ENCODE results near the gene CTIF.

Gene CTIF

DNA sequence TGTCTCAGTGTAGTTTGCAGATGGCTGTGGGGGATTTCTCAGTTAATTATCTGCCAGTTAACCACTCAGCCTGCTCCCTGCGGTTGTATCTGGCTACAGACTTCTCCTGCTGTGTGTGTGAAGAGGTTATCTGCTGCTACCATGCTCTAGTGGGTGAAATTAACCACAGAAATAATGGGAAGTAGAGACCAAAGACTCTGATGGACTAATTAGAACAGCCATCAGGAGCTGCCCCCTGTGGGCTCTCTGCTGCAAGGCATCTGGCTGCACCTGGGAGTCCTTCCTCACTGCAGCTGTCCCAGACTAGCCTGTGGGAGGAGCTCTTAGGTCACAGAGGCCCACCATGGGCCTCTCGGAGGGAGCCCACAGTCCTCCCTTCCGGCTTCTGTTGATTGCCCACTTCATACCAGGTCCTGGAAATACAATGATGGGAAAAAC is 66.6 kb downstream of the CTIF start:
- DNase-seq, result peak; percentile 30

DNA sequence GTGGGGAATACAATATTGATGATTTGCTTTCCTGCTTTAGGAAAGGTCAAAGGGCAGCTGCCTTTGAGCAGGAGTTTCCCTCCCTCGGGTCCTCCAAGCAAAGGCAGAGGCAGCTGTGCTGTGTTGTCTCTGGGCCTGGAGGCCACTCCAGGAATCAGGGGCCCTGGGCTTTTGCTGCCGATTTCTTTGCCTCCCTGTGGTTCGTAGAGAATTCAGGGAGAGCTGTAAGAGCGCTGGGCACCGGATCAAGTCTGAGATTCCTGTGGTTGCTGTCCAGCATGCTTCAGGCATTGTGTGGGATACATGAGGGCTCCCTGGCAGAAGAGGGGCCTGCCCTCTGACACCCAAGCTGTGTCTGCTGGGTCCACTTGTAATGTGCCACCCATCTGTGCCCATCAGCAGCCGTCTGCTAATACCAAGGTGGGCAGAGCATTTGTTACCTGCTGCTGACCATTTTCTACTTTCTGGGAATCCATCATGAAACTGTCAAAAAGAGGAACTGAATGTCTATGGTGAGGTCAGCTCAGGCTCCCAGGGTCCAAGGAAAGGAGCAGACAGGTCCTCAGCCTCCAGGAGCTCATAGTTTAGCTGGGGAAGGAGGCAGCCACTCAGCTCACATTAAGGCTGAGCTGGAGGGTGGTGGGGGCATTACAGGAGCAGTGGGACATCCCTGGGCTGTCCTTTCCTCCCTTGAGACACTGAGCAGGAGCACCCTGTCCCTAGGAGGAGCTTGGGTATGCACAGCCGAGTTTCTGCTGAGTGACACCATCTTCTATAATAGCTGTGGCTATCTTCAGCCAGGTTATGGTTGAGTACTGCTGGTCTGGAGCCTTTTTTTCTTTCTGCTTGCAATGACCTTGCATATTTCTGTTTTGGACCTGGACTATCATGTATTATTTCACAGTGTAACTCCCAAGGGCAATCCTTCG is 68.5 kb downstream of the CTIF start:
- DNase-seq, result no peak

DNA sequence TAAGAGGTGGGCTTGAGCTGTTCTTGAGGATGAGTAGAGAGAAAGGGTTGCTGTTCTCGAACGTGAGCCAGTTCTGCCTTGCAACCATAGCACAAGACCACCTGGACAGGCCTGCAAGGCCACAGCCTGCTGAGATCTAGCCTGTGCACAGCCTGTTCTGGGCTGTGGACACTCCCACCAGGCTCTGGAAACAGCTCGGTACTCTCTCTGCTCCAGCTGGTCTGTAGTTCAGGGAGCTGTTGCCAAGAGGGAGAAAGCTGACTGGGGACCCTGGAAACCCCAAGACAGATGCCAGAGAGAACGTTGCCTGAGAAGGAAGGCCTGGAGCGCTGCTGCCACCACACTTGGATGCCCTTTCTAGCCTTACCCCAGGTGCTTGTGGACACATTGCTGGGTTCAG is 69.8 kb downstream of the CTIF start:
- peak; percentile 27 for DNase-seq

- DNase-seq, result no peak
Measured at GRCh38 chr18:48609114-48609513, 70.3 kb downstream of the CTIF start.

- DNase-seq, result no peak
Measured at GRCh38 chr18:48609820-48610815, 71.3 kb downstream of the CTIF start.

GRCh38 chr18:48611203-48611602 is 72.4 kb downstream of the CTIF start:
- no peak for DNase-seq

- no peak for DNase-seq
Measured at GRCh38 chr18:48611785-48612480, 73.1 kb downstream of the CTIF start.

- DNase-seq, result no peak
Measured at GRCh38 chr18:48612511-48612910, 73.7 kb downstream of the CTIF start.

GRCh38 chr18:48612917-48613316 is 74.1 kb downstream of the CTIF start:
- DNase-seq, result no peak

DNA sequence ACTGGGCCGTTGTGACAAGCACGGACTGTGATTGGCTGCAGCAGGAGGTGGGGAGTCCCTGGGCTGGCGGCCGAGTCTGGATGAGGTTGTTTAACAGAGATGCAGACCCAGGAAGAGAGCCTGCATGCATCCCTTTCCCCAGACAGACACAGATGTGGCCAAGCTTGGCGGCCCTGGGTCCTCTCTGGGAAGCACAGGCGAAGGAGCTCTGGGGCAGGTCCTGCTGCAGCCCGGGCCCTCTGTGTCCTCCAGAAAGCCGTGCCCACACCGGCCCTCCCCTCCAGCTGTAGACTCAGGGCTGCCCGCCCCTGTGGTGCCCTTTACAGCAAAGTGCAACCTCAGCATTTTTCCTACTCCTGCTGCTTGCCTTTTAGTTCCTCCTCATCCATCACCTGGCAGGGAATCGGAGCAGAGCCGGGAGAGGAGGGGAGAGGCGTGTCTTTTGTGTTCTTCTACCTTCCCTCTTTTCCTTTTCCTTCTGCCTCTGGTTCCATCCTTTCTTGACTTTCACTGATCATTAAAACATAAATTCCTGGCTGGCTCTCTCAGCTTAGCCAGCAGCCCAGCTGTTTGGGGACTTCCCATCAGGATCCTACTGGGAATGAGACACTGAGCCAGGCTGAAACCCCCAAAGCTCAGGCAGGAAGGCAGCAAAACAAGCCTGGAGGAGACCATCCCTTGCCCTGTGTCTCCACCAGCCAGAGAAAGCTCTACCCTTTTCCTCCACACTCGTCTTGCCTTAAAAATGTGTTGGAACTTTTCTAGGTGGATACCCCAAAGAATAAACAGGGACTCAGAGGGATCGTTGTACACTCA is 75.0 kb downstream of the CTIF start:
- DNase-seq, result no peak

DNA sequence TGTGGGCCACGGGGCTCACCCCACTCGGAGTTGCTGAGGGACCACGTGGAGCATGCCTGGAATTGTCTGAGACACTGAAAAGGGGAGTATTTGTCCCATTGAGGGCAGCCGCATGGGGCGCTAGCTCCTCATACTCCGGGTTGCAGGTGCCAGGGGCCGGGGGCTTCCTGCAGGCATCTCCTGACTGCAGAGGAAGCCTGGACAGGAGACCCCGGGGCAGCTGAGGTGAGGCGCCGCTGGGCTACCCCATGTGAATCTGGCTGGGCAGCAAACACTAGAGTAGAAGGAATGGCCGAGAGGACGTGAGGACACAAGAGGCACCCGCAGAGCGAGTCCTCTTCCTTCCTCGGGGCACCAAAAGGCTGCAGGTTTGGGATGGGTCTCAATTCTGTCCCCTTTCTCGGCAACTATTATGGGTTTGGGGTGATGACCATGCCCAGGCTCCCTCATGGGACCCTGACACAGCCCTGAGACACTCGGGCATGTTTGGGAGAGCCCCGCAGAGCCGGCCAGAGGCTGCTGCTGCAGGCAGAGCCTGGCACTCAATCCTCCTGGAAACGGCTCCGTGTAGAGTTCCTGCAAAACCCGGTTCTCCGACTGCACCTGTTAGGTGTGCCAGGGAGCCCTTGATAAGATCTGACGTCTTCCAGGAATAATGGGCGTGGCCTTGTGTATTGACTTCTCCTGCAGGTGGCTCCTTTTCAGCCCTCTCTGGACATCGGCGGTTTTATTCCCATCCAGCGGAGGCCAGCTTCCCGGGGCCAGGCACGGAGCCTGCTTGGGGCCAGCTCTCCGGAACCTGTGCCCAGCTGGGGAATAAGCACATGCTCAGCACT is 77.0 kb downstream of the CTIF start:
- no peak for DNase-seq

GRCh38 chr18:48616484-48617255 is 77.8 kb downstream of the CTIF start:
- no peak for DNase-seq

DNA sequence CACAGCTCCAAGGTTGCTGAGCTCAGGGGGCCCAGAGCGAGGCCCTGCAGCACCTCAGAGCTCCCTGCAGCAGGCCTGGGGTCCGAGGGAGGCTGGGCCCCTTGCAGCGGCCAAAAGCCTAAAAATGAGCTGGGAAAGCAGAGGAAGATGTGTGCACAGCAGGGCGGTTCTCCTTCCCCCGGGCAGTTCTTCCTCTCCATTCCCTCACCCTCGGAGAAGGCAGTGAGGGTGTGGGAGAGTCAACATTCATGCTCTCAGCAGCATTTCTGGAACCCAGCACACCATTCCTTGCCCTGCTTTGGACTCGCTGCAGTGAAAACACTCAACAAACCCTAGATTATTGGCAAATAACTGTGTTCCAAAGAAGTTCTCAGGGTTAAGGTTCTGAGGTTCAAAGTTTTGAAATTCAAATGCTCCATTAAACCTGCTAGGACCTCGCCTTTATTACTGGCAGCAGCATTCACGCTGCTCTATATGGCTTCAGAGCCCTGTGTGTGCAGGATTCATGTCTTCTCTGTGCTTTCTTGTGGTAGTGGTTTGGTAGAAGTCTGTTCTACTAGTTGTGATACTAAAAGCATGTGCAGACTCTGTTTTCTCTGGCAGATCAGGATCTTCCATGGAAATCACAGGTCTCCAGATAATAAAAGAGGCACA is 79.1 kb downstream of the CTIF start:
- DNase-seq, result no peak

- no peak for DNase-seq
Measured at GRCh38 chr18:48619016-48619415, 80.2 kb downstream of the CTIF start.

- DNase-seq, result no peak
Measured at GRCh38 chr18:48619501-48619900, 80.7 kb downstream of the CTIF start.

- DNase-seq, result no peak
Measured at GRCh38 chr18:48620071-48620470, 81.2 kb downstream of the CTIF start.

GRCh38 chr18:48621240-48621639 is 82.4 kb downstream of the CTIF start:
- no peak for DNase-seq

- no peak for DNase-seq
Measured at GRCh38 chr18:48621815-48622555, 83.2 kb downstream of the CTIF start.

DNA sequence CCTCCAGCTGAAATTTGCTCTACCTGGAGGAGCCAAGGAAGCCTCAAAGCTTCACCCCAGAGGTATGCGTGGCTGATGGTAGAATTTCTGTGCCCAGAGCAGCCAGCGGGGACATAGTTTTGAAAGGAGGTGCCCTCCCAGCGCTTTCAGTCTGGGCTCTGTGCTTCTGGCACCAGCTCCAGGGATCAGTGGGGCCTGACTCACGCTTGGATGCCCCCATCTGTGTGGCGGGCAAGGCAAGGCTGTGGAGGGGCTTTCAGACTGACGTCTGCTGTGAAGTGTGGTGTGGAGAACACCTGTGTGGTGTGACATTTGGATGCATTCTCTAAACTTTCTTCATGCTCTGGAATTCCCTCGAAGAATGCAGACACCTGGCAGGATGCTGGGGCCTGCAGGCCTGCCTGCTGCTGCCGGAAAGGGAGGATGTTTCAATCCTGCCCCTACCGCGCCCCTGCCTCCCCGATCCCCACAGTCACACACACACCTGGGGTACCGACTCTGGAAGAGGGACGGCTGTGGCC is 84.1 kb downstream of the CTIF start:
- peak; percentile 30 for DNase-seq
